ENCODE data around the gene ARHGAP28. TPM values are rescaled to one million over a fixed set of nuclear protein-coding genes. Genes with fewer than 3 reads are reported as not detected.

ARHGAP28 gene
- total RNA-seq, 2 experiments from 2014 or later, result not detected

DNA sequence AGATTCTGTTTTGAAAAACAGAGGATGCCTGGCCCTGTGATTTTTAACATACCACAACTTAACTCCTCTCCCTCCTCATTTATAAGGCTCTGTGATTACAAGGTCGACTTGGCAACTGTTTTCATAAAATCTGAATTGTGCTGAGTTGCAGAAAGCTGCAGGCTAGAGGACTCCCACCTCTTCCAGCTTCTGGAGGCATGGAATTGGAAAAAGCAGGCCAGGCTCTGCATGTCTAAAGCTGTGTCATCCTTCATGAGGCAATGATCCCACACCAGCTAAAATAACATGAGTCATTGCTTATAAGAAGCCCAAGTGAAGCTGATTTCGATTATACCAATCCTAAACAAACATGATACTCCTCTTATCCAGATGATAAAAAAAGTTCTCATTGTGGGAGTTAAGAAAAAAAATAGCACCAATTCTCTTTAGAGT is 11.7 kb downstream of the ARHGAP28 start:
- Mint-ChIP-seq H3K27ac (no peak overlapping the region), H3K9me3 (no peaks in the 10 kb centered on the region), H3K4me3 (no peak overlapping the region), H3K4me1 (ENCODE audit: low read depth) (no peaks in the 10 kb centered on the region), H3K27me3 (no peaks in the 10 kb centered on the region), H3K36me3 (ENCODE audit: low read depth) (no peaks in the 10 kb centered on the region)
- Histone ChIP-seq H3K4me1 (ENCODE audit: insufficient read depth, low read length) (no peaks in the 10 kb centered on the region), H3K4me3 (ENCODE audit: low read length) (no peak overlapping the region), H3K36me3 (ENCODE audit: insufficient read depth, low read length) (no peaks in the 10 kb centered on the region), H3K27me3 (ENCODE audit: control insufficient read depth in 1 of 2, insufficient read depth in 2 of 2, low read length in 2 of 2) (no peaks in the 10 kb centered on the region), H3K27ac (ENCODE audit: low read depth in 1 of 2, low read length in 2 of 2) (no peak overlapping the region), H3K9me3 (ENCODE audit: control insufficient read depth in 1 of 2, insufficient read depth in 1 of 2, low read length in 2 of 2) (peaks cover 0 to 3% of the 10 kb centered on the region in 2 experiments)
- TF ChIP-seq, protein P1, sequence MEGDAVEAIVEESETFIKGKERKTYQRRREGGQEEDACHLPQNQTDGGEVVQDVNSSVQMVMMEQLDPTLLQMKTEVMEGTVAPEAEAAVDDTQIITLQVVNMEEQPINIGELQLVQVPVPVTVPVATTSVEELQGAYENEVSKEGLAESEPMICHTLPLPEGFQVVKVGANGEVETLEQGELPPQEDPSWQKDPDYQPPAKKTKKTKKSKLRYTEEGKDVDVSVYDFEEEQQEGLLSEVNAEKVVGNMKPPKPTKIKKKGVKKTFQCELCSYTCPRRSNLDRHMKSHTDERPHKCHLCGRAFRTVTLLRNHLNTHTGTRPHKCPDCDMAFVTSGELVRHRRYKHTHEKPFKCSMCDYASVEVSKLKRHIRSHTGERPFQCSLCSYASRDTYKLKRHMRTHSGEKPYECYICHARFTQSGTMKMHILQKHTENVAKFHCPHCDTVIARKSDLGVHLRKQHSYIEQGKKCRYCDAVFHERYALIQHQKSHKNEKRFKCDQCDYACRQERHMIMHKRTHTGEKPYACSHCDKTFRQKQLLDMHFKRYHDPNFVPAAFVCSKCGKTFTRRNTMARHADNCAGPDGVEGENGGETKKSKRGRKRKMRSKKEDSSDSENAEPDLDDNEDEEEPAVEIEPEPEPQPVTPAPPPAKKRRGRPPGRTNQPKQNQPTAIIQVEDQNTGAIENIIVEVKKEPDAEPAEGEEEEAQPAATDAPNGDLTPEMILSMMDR (IDR thresholded peaks at IDR 0.05), result no peak
- ATAC-seq (ENCODE audit: poor library complexity) (no peak), DNase-seq (no peak)
- ChIA-PET CTCF (no interaction called here), POLR2A (no interaction called here)
- intact Hi-C loops (cut with DNase I, micrococcal nuclease), result no loop called here

- Mint-ChIP-seq H3K36me3 (ENCODE audit: low read depth) (no peaks in the 10 kb centered on the region), H3K4me1 (ENCODE audit: low read depth) (no peaks in the 10 kb centered on the region), H3K4me3 (no peak overlapping the region), H3K27me3 (no peaks in the 10 kb centered on the region), H3K27ac (no peak overlapping the region), H3K9me3 (no peaks in the 10 kb centered on the region)
- no peak overlapping the region for H3K4me3 ChIP-seq (ENCODE audit: low read length)
- DNase-seq (no peak), ATAC-seq (ENCODE audit: poor library complexity) (no peak)
- no peaks in the 10 kb centered on the region for H3K4me1 ChIP-seq (ENCODE audit: insufficient read depth, low read length)
- TF ChIP-seq, protein P1 (IDR thresholded peaks at IDR 0.05), result no peak
- peaks cover 0 to 3% of the 10 kb centered on the region in 2 experiments for H3K9me3 ChIP-seq (ENCODE audit: control insufficient read depth in 1 of 2, insufficient read depth in 1 of 2, low read length in 2 of 2)
- ChIA-PET POLR2A (no interaction called here), CTCF (no interaction called here)
- no peaks in the 10 kb centered on the region for H3K27me3 ChIP-seq (ENCODE audit: control insufficient read depth in 1 of 2, insufficient read depth in 2 of 2, low read length in 2 of 2)
- intact Hi-C loops (cut with DNase I, micrococcal nuclease), result no loop called here
- H3K36me3 ChIP-seq (ENCODE audit: insufficient read depth, low read length), result no peaks in the 10 kb centered on the region
- no peak overlapping the region for H3K27ac ChIP-seq (ENCODE audit: low read depth in 1 of 2, low read length in 2 of 2)
These were observed 12.3 kb downstream of the ARHGAP28 start for GRCh38 chr18:6741786-6742185.

GRCh38 chr18:6743999-6744398 is 14.5 kb downstream of the ARHGAP28 start:
- H3K4me1 ChIP-seq (ENCODE audit: insufficient read depth, low read length), result no peaks in the 10 kb centered on the region
- no peaks in the 10 kb centered on the region for H3K36me3 Mint-ChIP-seq (ENCODE audit: low read depth)
- no peak overlapping the region for H3K4me3 Mint-ChIP-seq
- TF ChIP-seq, protein P1 (IDR thresholded peaks at IDR 0.05), result no peak
- H3K4me1 Mint-ChIP-seq (ENCODE audit: low read depth), result no peaks in the 10 kb centered on the region
- no peak overlapping the region for H3K4me3 ChIP-seq (ENCODE audit: low read length)
- intact Hi-C loops (cut with DNase I, micrococcal nuclease), result no loop called here
- no peak overlapping the region for H3K27ac ChIP-seq (ENCODE audit: low read depth in 1 of 2, low read length in 2 of 2)
- no peaks in the 10 kb centered on the region for H3K36me3 ChIP-seq (ENCODE audit: insufficient read depth, low read length)
- H3K27me3 Mint-ChIP-seq, result no peaks in the 10 kb centered on the region
- H3K27me3 ChIP-seq (ENCODE audit: control insufficient read depth in 1 of 2, insufficient read depth in 2 of 2, low read length in 2 of 2), result no peaks in the 10 kb centered on the region
- no peak for DNase-seq
- no peak overlapping the region for H3K27ac Mint-ChIP-seq
- H3K9me3 Mint-ChIP-seq, result peaks cover 2% of the 10 kb centered on the region
- H3K9me3 ChIP-seq (ENCODE audit: control insufficient read depth in 1 of 2, insufficient read depth in 1 of 2, low read length in 2 of 2), result peaks cover 0 to 3% of the 10 kb centered on the region in 2 experiments
- CTCF ChIA-PET, result no interaction called here
- ATAC-seq (ENCODE audit: poor library complexity), result no peak
- POLR2A ChIA-PET, result no interaction called here
